Limb (tissue), 2 donors: ENCODE data around the gene FIBCD1.

Experiments
- DNase-seq, 2 donors: peaks; one replicate each; pipeline ENCODE4 v3.0.0-alpha.2; 2016; ENCODE audit errors: extremely low spot score in 2 of 2

Gene FIBCD1, protein sequence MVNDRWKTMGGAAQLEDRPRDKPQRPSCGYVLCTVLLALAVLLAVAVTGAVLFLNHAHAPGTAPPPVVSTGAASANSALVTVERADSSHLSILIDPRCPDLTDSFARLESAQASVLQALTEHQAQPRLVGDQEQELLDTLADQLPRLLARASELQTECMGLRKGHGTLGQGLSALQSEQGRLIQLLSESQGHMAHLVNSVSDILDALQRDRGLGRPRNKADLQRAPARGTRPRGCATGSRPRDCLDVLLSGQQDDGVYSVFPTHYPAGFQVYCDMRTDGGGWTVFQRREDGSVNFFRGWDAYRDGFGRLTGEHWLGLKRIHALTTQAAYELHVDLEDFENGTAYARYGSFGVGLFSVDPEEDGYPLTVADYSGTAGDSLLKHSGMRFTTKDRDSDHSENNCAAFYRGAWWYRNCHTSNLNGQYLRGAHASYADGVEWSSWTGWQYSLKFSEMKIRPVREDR

DNA sequence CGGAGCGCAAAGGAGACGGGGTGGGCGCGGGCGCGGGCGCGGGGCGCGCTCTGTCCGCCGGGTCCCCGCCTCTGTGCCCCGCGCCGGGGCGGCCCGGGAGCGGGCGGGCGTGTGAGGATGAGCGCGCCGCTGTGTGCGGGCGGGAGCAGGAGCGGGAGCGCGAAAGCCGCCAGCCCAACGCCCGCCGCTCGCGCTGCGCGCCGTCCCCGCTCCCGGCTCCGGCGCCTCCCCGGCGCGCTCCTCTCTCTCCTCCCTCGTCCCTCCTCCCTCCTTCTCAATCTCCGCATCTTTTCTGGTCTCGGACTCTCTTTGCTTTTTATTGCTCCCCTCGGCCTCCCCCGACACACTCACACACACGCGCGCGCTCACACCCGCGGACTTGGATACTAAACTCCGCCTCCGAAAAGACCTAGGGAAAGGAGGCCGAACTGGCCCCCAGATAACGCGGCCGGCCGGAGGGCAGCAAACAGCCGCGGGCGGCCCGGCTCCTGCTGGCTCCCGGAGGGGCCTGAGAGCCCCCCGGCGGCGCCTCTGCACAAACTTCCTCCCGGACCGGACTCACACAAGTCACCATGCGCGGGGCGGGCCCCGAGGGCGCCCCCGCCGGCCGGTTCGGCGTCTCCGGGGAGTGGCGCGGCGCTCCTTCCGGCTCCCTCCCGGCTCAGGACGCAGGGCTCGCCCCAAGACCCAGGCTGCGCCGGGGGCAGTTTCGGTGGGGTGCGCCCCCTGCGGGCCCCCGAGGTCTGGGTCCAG is at the start of gene FIBCD1:
Gene FIBCD1, minus strand, starts transcription at position 596 of the 753 bp plus-strand sequence. CDS start 640 bp downstream, outside the sequence.
- peak in 1 of 2 donors; percentile 59 for DNase-seq

DNA sequence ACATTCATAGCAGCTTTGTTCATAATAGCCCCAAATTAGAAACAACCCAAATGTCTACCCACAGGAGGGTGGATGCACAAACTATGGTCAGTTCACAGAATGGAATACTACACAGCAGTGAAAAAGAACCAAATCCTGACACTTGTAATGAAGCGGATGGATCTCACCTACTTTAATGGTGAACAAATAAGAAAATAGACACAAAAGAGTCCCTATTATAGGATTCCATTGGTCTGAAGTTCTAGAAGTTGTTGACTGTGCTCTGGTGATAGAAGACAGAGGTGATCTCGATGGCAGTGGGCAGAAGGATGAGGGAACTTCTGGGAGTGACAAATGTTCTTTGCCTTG is 49.3 kb upstream of the FIBCD1 start:
- DNase-seq, result no peak

DNA sequence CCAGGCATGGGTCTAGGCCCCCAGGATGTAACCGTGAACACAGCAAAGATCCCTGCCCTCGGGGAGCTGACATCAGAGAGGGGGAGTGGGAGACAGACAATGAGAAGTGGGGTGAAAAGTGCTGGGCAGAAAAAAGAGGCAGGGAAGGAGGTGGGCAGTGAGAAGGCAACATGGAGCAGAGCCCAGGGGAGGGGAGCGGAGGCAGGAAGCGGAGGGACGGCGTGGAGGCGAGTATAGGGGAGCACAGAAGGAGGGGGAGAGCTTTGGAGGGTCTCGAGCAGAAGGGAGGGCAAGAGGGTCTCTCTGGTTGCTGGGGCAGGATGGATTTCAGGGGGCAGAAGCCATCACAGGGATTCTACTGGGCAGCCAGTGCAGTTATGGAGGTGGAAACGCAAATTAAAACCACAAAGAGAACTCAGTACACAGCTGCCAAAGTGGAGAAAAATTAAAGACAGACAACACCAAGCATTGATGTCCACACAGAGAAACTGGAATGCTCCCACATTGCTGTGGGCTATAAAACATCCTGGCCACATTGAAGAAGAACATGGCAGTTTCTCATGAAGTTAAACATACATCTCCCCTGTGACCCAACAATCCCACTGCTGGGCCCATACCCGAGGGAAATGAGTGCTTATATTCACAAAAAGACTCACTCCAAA is 48.8 kb upstream of the FIBCD1 start:
- no peak for DNase-seq

DNA sequence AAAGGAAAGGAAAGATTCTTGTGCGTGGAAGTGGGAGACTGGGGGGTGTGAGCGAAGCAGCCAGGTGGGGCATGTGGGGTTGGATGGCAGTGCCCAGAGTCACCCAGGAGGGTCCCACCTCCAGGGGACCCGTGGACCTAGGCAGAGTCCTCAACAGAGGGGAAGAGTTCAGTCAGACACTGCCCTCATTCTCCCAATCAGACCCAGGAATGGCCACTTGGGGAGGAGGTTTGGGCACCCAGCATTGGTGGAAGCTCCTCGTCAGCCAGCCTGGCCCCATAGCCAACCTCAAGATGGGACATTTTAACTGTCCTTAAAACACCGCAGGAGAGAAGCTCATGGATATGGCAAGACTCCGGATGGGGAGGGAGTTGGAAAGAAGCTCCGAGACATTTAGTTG is 48.0 kb upstream of the FIBCD1 start:
- no peak for DNase-seq

DNA sequence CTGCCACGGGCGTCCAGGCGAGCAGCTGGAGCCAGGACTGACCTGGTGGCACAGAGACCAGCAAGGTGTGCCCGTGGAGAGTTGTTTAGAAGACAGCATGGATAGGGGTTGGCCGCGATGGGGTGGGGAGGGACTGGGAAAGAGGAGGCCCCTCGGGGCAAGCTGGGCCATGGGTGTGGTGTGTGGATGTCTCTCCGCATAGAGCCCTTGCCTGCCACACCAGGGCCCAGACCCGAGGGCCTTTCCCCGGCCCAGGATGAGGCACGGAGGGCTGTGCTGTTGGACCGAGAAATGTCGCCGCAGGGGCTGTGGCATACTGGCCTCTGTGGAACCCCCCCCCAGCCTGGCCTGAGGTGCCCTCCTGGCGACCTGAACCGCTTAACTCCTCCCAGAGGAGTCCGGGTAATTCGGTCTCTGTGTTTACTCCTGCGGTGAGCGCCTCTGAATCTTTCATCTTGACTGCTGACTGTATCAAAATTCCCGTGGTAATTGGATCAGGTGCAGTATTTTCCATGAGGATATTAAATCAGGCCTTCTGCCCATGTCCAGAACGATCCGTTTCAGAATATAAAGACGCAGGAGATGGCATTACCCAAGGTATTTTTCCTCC is 47.4 kb upstream of the FIBCD1 start:
- DNase-seq, result no peak

DNA sequence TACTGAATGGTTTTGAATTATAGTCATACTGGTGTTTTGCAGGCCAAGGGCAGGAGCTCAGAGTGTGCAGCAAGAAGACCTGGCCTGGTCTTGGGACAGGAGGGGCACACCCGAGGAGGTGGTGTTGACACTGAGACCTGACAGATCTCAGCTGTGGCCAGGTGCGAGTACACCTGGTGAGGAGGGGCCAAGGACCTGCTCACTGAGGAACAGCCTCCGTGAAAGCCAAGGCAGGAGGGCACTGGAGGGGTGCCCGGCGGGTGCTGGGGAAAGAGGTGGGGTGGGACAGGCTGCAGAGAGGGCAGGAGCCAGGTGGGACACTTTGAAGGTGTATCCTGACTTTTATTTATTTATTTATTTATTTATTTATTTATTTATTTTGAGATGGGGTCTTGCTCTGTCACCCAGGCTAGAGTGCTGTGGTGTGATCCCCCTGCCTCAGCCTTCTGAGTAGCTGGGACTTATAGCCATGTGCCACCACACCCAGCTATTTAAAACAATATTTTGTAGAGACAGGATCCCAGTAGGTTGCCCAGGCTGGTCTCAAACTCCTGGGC is 46.6 kb upstream of the FIBCD1 start:
- DNase-seq, result no peak

DNA sequence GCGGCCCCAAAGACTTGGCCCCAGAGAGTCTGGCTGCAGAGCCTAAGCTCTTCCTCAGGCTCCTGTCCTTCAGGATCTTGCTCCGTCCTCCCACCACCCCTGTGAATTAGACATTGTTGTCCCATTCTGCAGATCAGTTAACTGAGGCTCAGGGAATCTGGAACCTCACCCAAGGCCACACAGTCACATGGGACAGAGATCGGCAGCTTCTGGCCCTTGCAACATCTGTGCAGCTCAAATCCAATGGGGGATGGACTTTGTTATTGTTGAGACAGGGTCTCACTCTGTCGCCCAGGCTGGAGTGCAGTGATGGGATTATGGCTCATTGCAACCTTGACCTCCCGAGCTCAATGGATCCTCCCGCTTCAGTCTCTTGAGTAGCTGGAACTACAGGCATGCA is 46.0 kb upstream of the FIBCD1 start:
- no peak for DNase-seq

DNA sequence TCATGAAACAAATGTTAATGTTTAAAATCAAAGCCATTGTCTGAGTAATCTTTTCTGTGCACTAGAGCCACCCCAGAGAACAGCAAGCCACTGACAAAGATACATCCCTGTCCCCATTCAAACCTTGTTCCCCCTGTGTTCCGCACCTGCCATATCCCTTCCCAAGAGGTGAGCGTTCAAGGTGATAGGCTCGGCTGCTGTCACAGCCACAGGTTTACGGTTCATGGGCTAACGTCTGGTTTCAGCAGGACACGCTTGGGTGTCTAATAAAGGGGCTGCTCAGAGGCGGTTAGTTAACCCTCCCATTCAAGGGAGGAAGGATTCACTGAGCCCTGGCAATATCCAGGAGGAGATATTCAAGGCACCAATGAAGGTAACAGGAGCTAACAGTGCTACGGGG is 45.5 kb upstream of the FIBCD1 start:
- no peak for DNase-seq

DNA sequence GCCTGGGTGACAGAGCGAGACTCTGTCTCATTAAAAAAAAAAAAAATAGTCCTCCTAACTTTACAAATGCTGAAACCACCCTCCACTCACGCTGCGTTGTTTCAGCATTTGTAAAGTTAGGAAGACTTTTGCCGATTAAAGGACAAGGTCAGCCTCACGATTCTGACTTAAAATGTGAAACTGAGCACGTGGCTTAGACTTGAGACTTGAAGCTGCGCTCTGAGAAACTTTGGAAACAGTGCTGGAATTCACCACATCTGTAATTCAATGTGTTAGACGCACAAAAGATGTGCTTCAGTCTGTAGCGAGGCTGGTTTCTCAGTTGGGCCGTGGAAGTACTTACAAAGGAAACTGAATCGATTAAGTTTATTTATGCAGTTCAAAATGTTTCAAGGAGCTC is 44.9 kb upstream of the FIBCD1 start:
- DNase-seq, result no peak

DNA sequence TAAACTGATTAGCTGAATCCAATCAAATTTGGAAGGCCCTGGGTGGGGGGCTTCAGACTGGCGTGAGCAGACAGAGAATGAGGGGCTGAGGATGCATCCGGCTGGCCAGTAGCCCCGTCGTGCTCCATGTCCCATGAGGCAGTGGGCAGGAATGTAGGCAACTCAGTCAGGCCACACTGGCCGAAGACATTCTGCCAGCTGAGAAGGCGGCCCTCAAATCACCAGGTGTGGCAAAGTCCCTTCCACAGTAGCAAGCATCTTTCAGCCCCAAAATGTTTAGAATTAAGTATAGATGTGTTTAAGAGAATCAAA is 44.3 kb upstream of the FIBCD1 start:
- DNase-seq, result no peak

DNA sequence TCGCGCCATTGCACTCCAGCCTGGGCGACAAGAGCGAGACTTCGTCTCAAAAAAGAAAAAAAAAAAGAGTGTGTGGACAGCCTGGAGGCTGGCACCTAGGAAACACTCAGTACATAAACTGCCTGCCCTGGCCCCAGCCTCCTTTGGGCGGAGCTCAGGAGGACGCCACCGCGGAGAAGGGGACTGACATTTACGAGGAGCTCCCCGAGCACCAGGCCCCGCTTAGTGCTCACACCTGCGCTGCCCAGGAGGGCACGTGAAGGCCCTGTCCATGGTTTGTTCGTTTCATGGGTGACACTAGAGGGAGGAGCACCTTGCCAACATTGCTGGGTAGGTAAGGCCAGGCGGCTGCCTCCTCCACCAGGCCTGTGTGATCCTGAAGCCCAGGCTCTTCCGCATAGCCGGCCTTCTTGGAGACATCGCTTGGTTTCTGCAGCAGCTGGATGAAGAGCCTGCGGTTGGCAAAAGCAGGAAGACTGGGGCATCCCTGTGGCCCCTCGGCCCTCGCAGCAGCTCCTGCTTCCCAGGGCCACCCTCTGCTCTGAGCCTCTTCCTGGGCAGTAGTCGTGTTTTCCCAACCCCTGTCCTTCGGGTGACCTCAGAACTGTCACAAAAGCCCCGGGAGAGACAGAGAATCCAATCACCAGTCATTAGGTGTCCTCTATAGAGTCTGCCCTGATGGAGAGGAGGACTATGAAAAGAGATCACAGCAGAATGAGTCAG is 43.8 kb upstream of the FIBCD1 start:
- DNase-seq, result no peak

DNA sequence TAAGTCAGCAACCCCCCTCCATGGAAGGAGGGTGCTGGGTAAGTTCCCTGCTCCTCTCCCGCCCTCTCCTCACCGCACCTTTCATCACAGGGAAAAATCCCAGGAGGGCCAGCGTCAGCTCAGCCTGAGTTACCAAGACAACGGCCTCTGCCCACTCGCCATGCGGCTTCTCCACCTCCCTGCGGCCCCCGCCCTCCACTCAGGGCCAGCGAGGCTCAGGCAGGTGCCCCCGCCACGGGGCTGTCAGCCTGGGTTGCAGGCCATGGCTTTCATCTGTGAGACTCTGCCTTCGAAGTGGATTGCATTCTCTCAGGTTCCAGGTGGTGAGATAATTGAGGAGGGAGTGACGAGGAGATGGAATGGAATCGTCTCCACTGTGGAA is 42.7 kb upstream of the FIBCD1 start:
- no peak for DNase-seq

DNA sequence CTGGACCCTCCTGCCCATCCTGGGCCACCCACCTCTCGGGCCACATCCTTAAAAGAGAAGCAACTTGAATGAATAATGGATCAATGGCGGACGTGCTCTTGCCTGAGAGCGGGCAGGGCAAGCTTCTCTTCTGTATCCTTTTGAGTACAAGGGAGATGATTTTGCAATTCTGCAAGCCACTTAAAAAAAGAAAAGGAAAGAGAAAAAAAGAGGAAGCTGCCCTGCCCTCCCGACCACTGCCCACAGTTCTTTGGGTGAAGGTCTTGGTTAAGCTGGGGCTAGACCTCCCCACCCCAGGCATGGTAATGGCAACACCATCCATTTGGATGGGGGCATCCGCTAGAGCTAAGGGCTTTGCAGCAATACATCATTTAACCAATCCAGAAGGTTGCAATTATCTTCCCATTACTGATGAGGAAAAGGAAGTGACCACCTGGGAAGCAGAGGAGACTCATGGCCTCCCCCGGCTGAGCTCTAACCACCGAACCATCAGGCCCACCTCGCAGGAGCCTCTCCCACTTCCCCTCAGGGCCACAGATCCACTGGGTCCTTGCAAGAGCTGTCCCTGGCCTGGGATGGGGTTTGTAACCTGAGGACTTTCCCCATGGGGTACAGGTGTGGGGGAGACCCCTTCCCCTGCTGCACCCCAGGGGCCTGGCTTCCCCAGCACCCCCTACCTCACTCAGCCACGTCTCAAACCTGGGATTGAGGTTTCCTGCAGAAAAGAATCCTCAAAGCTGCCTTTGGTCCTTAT is 42.1 kb upstream of the FIBCD1 start:
- no peak for DNase-seq

DNA sequence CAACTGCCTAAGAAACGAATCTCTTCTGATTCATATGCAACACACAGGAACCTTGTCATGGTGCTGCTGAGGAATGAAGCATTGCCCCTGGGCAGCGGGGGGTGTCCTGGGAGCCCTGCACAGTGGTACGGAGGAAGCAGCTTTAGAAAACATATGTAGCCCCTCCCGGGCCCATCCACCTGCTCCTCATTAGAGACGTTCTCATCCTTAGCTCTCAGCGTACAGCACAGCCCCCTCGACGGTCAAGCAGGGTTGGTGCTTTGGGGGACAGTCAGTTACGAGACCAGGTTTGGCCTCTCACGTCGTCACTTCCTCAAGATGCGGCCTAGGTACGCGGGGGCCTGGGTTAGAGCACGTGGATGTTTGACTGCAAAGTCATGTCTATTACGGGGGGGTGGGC is 41.5 kb upstream of the FIBCD1 start:
- no peak for DNase-seq

DNA sequence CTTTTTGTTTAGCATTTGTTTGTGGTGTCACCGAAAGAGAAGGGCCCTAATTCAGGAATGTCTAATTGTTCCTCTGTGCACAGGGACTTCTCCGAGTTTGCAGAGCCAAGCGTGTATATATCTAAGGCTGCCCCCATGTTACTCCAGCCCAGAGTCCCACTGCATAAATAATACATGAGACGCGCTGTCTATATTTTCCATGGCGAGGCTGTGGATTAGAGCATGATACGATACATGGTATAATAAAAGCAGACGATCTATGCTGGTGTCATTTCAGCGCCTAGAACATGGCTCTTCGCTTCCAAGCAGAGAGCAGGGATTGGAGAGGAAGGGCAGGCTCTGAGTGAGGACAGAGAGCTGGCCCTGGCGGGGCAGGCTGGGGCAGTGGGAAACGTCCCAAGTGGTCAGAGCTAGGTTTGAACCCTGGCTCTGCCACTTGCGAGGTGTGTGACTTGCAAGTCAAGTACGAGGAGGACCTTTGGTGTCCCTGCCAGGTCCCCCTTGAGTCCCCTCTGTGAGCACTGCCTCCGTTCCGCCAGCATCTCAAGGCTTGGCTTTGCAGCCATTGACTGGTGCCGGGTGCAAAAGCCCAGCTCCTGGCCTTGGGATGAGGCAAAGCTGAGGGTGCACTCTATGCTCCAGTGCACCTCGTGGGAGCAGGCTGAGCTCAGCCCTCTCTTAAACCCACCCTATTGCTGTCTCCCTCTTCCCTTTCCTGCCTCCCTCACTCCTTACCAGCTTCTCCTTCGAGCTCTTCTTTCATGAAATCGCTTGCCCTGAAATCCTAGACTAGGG is 40.7 kb upstream of the FIBCD1 start:
- no peak for DNase-seq

DNA sequence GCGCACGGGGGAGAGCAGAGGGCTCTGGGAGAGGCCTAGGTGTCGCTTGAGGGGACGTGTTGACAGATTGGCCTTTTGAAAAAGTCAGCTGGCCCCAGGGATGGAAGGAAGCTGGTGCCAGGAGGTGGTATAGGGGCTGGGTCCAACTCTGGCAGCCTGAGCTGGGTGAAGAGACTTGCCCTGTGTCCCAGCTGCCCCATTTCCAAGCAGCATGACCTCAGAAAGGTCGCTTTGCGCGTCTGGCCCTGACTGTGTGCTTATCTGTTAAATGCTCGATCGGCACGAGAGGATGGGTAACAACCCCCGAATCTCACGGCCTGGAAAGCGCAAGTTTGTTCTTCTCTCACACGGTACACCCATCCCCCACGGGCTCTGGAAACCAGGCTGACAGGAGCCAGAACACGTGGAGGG is 38.8 kb upstream of the FIBCD1 start:
- DNase-seq, result no peak

DNA sequence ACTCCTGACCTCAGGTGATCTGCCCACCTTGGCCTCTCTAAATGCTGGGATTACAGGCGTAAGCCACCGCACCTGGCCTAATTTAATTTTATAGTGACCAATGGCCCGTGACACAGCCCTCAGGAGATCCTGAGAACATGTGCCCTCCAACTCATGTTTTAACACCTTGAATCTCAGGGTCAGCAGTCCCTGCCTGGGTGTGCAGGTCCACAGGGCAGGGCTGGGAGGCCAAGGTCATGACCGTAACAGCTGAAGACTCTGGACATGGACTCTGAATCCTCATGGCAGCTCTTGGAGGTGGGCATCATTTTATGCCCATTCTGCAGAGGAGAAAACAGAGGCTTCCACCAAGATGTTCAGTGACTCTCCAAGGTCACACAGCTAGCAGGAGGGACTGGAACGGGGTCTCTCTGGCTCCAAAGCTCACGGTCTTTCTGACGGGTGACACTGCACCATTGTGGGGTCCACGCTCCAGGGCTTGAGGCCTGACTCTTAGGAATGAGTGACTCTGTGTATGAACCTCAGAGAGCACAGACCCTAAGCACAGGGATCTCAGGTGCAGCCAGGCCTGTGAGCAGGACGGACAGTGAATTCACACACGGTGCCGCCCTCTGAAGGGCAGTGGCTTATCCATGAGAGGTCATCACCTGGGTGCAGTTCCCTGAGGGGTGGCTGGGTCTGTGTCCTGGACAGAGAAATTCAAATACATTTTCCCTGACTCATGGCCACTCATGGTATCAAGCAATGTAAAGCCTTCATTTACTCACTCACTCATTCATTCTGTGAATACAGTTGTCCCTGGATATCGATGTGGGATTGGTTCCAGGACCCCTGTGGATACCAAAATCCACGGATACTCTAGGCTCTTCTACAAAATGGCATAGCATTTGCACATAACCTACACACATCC is 37.1 kb upstream of the FIBCD1 start:
- no peak for DNase-seq

DNA sequence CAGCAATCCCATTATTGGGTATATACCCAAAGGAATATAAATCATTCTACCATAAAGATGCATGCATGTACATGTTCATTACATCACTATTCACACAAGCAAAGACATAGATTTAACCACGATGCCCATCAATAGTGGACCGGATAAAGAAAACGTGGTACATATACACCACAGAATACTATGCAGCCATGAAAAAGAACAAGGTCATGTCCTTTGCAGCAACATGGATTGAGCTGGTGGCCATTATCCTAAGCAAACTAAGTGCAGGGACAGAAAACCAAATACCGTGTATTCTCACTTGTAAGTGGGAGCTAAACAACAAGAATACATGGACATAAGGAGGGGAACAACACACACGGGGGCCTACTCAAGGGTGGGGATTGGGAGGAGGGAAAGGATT is 36.1 kb upstream of the FIBCD1 start:
- no peak for DNase-seq

DNA sequence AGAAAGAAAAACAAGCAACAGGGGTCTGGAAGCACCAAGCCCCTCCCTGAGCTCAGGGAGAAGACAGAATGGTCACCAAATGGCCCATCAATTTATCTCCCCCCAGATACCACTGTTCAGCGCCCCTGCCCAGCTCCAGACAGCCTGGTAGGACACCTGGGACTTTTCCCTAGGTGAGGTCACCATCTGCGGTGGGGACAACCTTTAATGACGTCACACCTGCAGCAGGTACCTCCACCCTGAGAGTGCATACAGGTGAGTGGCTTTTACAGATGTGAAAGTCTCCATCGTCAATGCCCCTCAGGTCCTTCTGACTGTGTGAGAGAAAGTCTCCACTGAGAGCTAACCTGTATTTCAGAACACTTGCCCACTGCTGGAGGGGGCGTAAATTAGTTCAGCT is 35.6 kb upstream of the FIBCD1 start:
- DNase-seq, result no peak
